H1 (cell line): ENCODE measurements around the gene PDE3A. TPM values are rescaled to one million over a fixed set of nuclear protein-coding genes. Genes with fewer than 3 reads are reported as not detected.

Experiments
- CTCF ChIA-PET: fragments of 300-600 bp; sonication (Branson Sonifier 250); formaldehyde crosslinking; loops from one replicate; lab custom pipeline; 2021; ENCODE audit not compliant: partially characterized antibody; lab: Charles Lee
- POLR2A ChIA-PET: fragments of 300-600 bp; sonication (Branson Sonifier 250); formaldehyde crosslinking; loops from one replicate; lab custom pipeline; 2021; ENCODE audit warnings: inconsistent platforms; ENCODE audit not compliant: partially characterized antibody; lab: Charles Lee
- DNase-seq, 2 experiments: peaks; one replicate each; pipeline versions ENCODE4 v3.0.0 to v3.0.0-alpha.2; 2010 to 2022; ENCODE audit warnings: low spot score in 2 of 2, low read depth in 1 of 2, mixed read lengths in 1 of 2
- FAIRE-seq: peaks from 2 replicates; lab custom pipeline; 2011; peaks lifted over from hg19 to GRCh38; lab: Jason Lieb, UNC
- H2AFZ ChIP-seq: 2 replicates; pipeline ENCODE4 v1.8.1; 2012; ENCODE audit warnings: low read length, inconsistent platforms
- H2AK5ac ChIP-seq: 2 replicates; pipeline ENCODE4 v1.6.1; 2013; ENCODE audit warnings: low read depth, low read length
- H2BK120ac ChIP-seq: replicated peaks from 2 replicates; pipeline ENCODE3; 2013; ENCODE audit warnings: low read depth, low read length, inconsistent platforms
- H2BK12ac ChIP-seq: 2 replicates; pipeline ENCODE4 v1.6.1; 2013; ENCODE audit warnings: low read depth, low read length
- H2BK15ac ChIP-seq: 2 replicates; pipeline ENCODE4 v1.6.1; 2013; ENCODE audit warnings: low read length
- H2BK20ac ChIP-seq: 2 replicates; pipeline ENCODE4 v1.6.1; 2013; ENCODE audit warnings: low read length
- H2BK5ac ChIP-seq: 2 replicates; pipeline ENCODE4 v1.6.1; 2013; ENCODE audit warnings: low read depth, low read length
- H3K14ac ChIP-seq: 2 replicates; pipeline ENCODE4 v1.6.1; 2013; ENCODE audit warnings: inconsistent platforms; ENCODE audit not compliant: insufficient read length
- H3K18ac ChIP-seq: 2 replicates; pipeline ENCODE4 v1.6.1; 2013; ENCODE audit warnings: low read length; ENCODE audit errors: extremely low read depth
- H3K23ac ChIP-seq: 2 replicates; pipeline ENCODE4 v1.6.1; 2013; ENCODE audit warnings: inconsistent platforms; ENCODE audit not compliant: insufficient read length
- H3K23me2 ChIP-seq: 2 replicates; pipeline ENCODE4 v1.6.1; 2013; ENCODE audit warnings: low read depth, low read length
- H3K27ac ChIP-seq: 2 replicates; pipeline ENCODE4 v1.6.1; 2011; ENCODE audit warnings: low read depth, low read length, inconsistent platforms
- H3K27me3 ChIP-seq, 4 experiments: replicated peaks in 1 of 4; 1 replicate in 1 of 4; 2 replicates in 3 of 4; pipeline versions ENCODE4 v1.6.1 to v1.8.1; 2011 to 2013; ENCODE audit warnings: low read length in 3 of 4, mild to moderate bottlenecking in 3 of 4, inconsistent platforms in 2 of 4, mixed read lengths in 2 of 4, moderate library complexity in 1 of 4; ENCODE audit not compliant: control insufficient read depth in 3 of 4, insufficient read depth in 3 of 4; ENCODE audit errors: extremely low read depth in 1 of 4
- H3K36me3 ChIP-seq, 4 experiments: 2 replicates each; pipeline versions ENCODE4 v1.6.1 to v1.8.1; 2011 to 2013; ENCODE audit warnings: mild to moderate bottlenecking in 4 of 4, low read length in 3 of 4, moderate library complexity in 2 of 4, control low read depth in 1 of 4, inconsistent platforms in 1 of 4; ENCODE audit not compliant: insufficient read depth in 4 of 4, control insufficient read depth in 2 of 4
- H3K4ac ChIP-seq: replicated peaks from 2 replicates; pipeline ENCODE3; 2013; ENCODE audit warnings: low read length, low read depth, mixed read lengths, inconsistent platforms; ENCODE audit not compliant: insufficient read length
- H3K4me1 ChIP-seq, 4 experiments: replicated peaks in 1 of 4; 1 replicate in 1 of 4; 2 replicates in 3 of 4; pipeline versions ENCODE4 v1.6.1 to v1.8.1; 2011 to 2013; ENCODE audit warnings: low read length in 3 of 4, inconsistent platforms in 2 of 4, mixed read lengths in 1 of 4; ENCODE audit not compliant: insufficient read depth in 4 of 4, control insufficient read depth in 3 of 4
- H3K4me2 ChIP-seq, 2 experiments: 2 replicates each; pipeline versions ENCODE4 v1.6.1 to v1.8.1; 2011 to 2013; ENCODE audit warnings: low read depth in 2 of 2, low read length in 2 of 2, control low read depth in 1 of 2, inconsistent platforms in 1 of 2, mild to moderate bottlenecking in 1 of 2; ENCODE audit not compliant: insufficient read depth in 1 of 2
- H3K4me3 ChIP-seq, 4 experiments: fragments of 200-600, 300-600 bp in 1 of 4; sonication (generic), shearing (Covaris generic), sonication (Bioruptor Twin) in 1 of 4; 2 replicates each; pipeline versions ENCODE4 v1.5.1 to v1.8.1; 2011 to 2016; ENCODE audit warnings: low read length in 4 of 4, low read depth in 3 of 4, control low read depth in 2 of 4, inconsistent platforms in 2 of 4, mild to moderate bottlenecking in 2 of 4, mixed read lengths in 1 of 4, moderate library complexity in 1 of 4; ENCODE audit not compliant: insufficient read depth in 2 of 4; ENCODE audit errors: extremely low read depth in 1 of 4
- H3K56ac ChIP-seq: replicated peaks from 2 replicates; pipeline ENCODE3; 2013; ENCODE audit warnings: low read depth, mild to moderate bottlenecking, mixed read lengths, low read length, inconsistent platforms; ENCODE audit not compliant: insufficient read length
- H3K79me1 ChIP-seq: 2 replicates; pipeline ENCODE4 v1.6.1; 2013; ENCODE audit warnings: low read depth, low read length, control low read depth
- H3K79me2 ChIP-seq, 2 experiments: 2 replicates each; pipeline versions ENCODE4 v1.6.1 to v1.8.1; 2012 to 2013; ENCODE audit warnings: low read length in 2 of 2, mild to moderate bottlenecking in 2 of 2, inconsistent platforms in 1 of 2; ENCODE audit not compliant: insufficient read depth in 2 of 2, control insufficient read depth in 1 of 2
- H3K9ac ChIP-seq, 4 experiments: replicated peaks in 1 of 4; 1 replicate in 1 of 4; 2 replicates in 3 of 4; pipeline versions ENCODE4 v1.6.1 to v1.8.1; 2011 to 2013; ENCODE audit warnings: low read depth in 3 of 4, low read length in 3 of 4, control low read depth in 2 of 4, mild to moderate bottlenecking in 2 of 4, moderate library complexity in 2 of 4, inconsistent platforms in 1 of 4; ENCODE audit errors: extremely low read depth in 1 of 4
- H3K9me3 ChIP-seq, 2 experiments: 2 replicates each; pipeline versions ENCODE4 v1.6.1 to v1.8.1; 2012 to 2013; ENCODE audit warnings: mild to moderate bottlenecking in 2 of 2, moderate library complexity in 2 of 2, control low read depth in 1 of 2, inconsistent platforms in 1 of 2, low read depth in 1 of 2, low read length in 1 of 2, mixed read lengths in 1 of 2; ENCODE audit not compliant: insufficient read depth in 2 of 2
- H4K20me1 ChIP-seq, 2 experiments: replicated peaks in 1 of 2; 2 replicates each; pipeline versions ENCODE3 to v1.8.1; 2011 to 2013; ENCODE audit warnings: inconsistent platforms in 2 of 2, low read length in 2 of 2, mild to moderate bottlenecking in 1 of 2; ENCODE audit not compliant: insufficient read depth in 2 of 2, control insufficient read depth in 1 of 2
- H4K5ac ChIP-seq: 2 replicates; pipeline ENCODE4 v1.6.1; 2013; ENCODE audit warnings: low read length, low read depth, mixed read lengths, inconsistent platforms; ENCODE audit not compliant: insufficient read length
- H4K8ac ChIP-seq: 2 replicates; pipeline ENCODE4 v1.8.0; 2013; ENCODE audit warnings: mild to moderate bottlenecking, moderate library complexity, low read length, inconsistent platforms; ENCODE audit not compliant: insufficient read depth; ENCODE audit errors: extremely low read depth
- H4K91ac ChIP-seq: replicated peaks from 2 replicates; pipeline ENCODE3; 2013; ENCODE audit warnings: low read length, mixed read lengths, inconsistent platforms; ENCODE audit not compliant: insufficient read length
- CBX8 ChIP-seq: fragments of 300-800, 300-1000 bp; sonication (generic); IDR thresholded peaks from 2 replicates; pipeline ENCODE4 v1.7.1; 2016; ENCODE audit warnings: low read depth, low read length, borderline replicate concordance
- HDAC6 ChIP-seq: IDR thresholded peaks from one replicate; pipeline ENCODE4 v1.7.1; 2012; ENCODE audit warnings: low read depth, mild to moderate bottlenecking, inconsistent platforms, low read length, moderate library complexity
- KDM1A ChIP-seq: fragments of 200-600, 300-600 bp; sonication (generic); IDR thresholded peaks from 2 replicates; pipeline ENCODE4 v1.7.1; 2016; ENCODE audit warnings: mild to moderate bottlenecking, low read length, borderline replicate concordance
- RBBP5 ChIP-seq: IDR thresholded peaks from 2 replicates; pipeline ENCODE4 v1.7.1; 2012; ENCODE audit warnings: low read depth, mild to moderate bottlenecking, inconsistent platforms, low read length, moderate library complexity, borderline replicate concordance
- WGBS, 2 experiments: shearing (Covaris generic) in 1 of 2; methylation state at CpG; one replicate each; pipeline versions ENCODE4 v1.1.6 to v1.1.7; 2013 to 2015; ENCODE audit warnings: low lambda C conversion rate in 2 of 2, mixed read lengths in 2 of 2, inconsistent platforms in 1 of 2, low coverage in 1 of 2, missing lambda C conversion rate in 1 of 2; ENCODE audit not compliant: insufficient replicate concordance in 2 of 2, insufficient coverage in 1 of 2, insufficient read length in 1 of 2; ENCODE audit errors: extremely low coverage in 1 of 2, missing lambda C conversion rate in 1 of 2; 5-methylcytosine and 5-hydroxymethylcytosine counted together
- polyA plus RNA-seq, 7 experiments: library from polyadenylated mRNA; depleted of rRNA in 3 of 7; stranded (reverse) in 5 of 7; unstranded in 2 of 7; fragments of >200 nt in 5 of 7; fragments of 200-250 nt in 2 of 7; gene quantifications; 1 replicate in 5 of 7; 2 replicates in 1 of 7; 4 replicates in 1 of 7; pipeline versions ENCODE4 v1.2.1 to v1.2.3, GENCODE V29; 2011 to 2013; ENCODE audit warnings: missing spikeins in 2 of 7, mixed read lengths in 2 of 7
- total RNA-seq: library from RNA; stranded (reverse); fragmentation: NEBNext Ultra II Directional; extraction: Animal tissue kit (Norgen Biotek cat#: 25700); gene quantifications from 2 replicates; pipeline ENCODE4 v1.2.1, GENCODE V29; 2021
- TF ChIP-seq, protein P1 (sequence below): IDR thresholded peaks from 2 replicates; pipeline ENCODE4 v1.6.1; 2011; ENCODE audit warnings: low read depth, mild to moderate bottlenecking, low read length; ENCODE audit not compliant: insufficient read depth

PDE3A gene
- total and polyA plus RNA-seq, 2 of the 8 experiments (the other 6 are each of a cell fraction or from before 2014, with no cell fraction given), result 1.4 to 3.4 TPM

- no peak overlapping the region for H4K5ac ChIP-seq
- H3K14ac ChIP-seq, result no peak overlapping the region
- H3K56ac ChIP-seq, result no peak overlapping the region
- CTCF ChIA-PET, result interaction anchor here (0.9 to 1.3 kb wide), 4 partner anchors 26 to 141 kb away, joined by 3 to 4 read pairs (median 3); no protein-coding TSS in a partner anchor
- FAIRE-seq, result no peak
- H4K91ac ChIP-seq, result no peak overlapping the region
- no peak overlapping the region for H3K4me3 ChIP-seq
- H3K9ac ChIP-seq, result no peak overlapping the region
- no peaks in the 10 kb centered on the region for H4K20me1 ChIP-seq
- no peaks in the 10 kb centered on the region for H3K23me2 ChIP-seq
- no peak overlapping the region for H2BK12ac ChIP-seq
- no peak overlapping the region for H4K8ac ChIP-seq
- no peak overlapping the region for H3K27ac ChIP-seq
- H3K4me1 ChIP-seq, result peaks cover 0 to 3% (median 0%) of the 10 kb centered on the region in 4 experiments; a peak in 1 of 7 replicates
- H2BK5ac ChIP-seq, result no peak overlapping the region
- 88% methylated on average over 2 of the region's 2 CpGs; no CpG with 5 or more reads in 1 of the 2 experiments for WGBS, 2 experiments
- H2BK20ac ChIP-seq, result no peak overlapping the region
- H2BK120ac ChIP-seq, result no peak overlapping the region
- H3K23ac ChIP-seq, result no peak overlapping the region
- no peak for TF ChIP-seq KDM1A
- TF ChIP-seq HDAC6, result no peak
- TF ChIP-seq CBX8, result no peak
- TF ChIP-seq RBBP5, result no peak
- TF ChIP-seq, protein P1, sequence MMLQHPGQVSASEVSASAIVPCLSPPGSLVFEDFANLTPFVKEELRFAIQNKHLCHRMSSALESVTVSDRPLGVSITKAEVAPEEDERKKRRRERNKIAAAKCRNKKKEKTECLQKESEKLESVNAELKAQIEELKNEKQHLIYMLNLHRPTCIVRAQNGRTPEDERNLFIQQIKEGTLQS, result no peak
- TF ChIP-seq, all 59 proteins: peak for 0
- no peak overlapping the region for H2BK15ac ChIP-seq
- no peaks in the 10 kb centered on the region for H3K79me1 ChIP-seq
- H2AK5ac ChIP-seq, result no peak overlapping the region
- DNase-seq, result no peak
- peaks cover 0 to 11% (median 0%) of the 10 kb centered on the region in 4 experiments; a peak in 2 of 8 replicates for H3K36me3 ChIP-seq
- H3K79me2 ChIP-seq, result no peaks in the 10 kb centered on the region
- H2AFZ ChIP-seq, result no peak overlapping the region
- H3K18ac ChIP-seq, result no peak overlapping the region
- H3K9me3 ChIP-seq, result peaks cover 22 to 27% of the 10 kb centered on the region in 2 experiments
- no peak overlapping the region for H3K4ac ChIP-seq
- POLR2A ChIA-PET, result no interaction called here
- no peak overlapping the region for H3K4me2 ChIP-seq
- H3K27me3 ChIP-seq, result no peaks in the 10 kb centered on the region
Measured at GRCh38 chr12:20657496-20657895, 289.2 kb downstream of the PDE3A start.
